Prostate gland (tissue), 2 donors: ENCODE measurements around the gene ERC2. TPM values are rescaled to one million over a fixed set of nuclear protein-coding genes. Genes with fewer than 3 reads are reported as not detected.

ENCODE experiments used
- DNase-seq: peaks from one replicate; pipeline ENCODE4 v3.0.0-alpha.2; 2019; ENCODE audit warnings: low spot score
- H3K27ac ChIP-seq, 2 donors: fragments of 200-600 bp; sonication (generic); 2 replicates each; pipeline ENCODE4 v1.5.1; 2017 to 2019
- H3K27me3 ChIP-seq: fragments of 200-600 bp; sonication (generic); replicated peaks from 2 replicates; pipeline ENCODE4 v1.5.1; 2019; ENCODE audit not compliant: insufficient read depth
- H3K36me3 ChIP-seq, 2 donors: fragments of 200-600 bp; sonication (generic); 1 replicate in 1 of 2; 2 replicates in 1 of 2; pipeline versions ENCODE4 v1.5.1 to v1.8.1; 2017 to 2019
- H3K4me1 ChIP-seq: fragments of 200-600 bp; sonication (generic); replicated peaks from 2 replicates; pipeline ENCODE4 v1.5.1; 2019
- H3K4me3 ChIP-seq, 2 donors: fragments of 200-600 bp; sonication (generic); 2 replicates each; pipeline ENCODE4 v1.5.1; 2017 to 2019
- H3K9me3 ChIP-seq: fragments of 200-600 bp; sonication (generic); 2 replicates; pipeline ENCODE4 v1.5.1; 2017
- POLR2A ChIP-seq: fragments of 450-650 bp; IDR thresholded peaks from one replicate; pipeline ENCODE4 v1.6.1; 2016; ENCODE audit warnings: antibody characterized with exemption, mild to moderate bottlenecking
- POLR2AphosphoS5 ChIP-seq: sonication (generic); formaldehyde crosslinking; IDR thresholded peaks from one replicate; pipeline ENCODE4 v1.6.1; 2017; ENCODE audit warnings: antibody characterized with exemption
- WGBS: methylation state at CpG from one replicate; pipeline ENCODE4 v1.1.5; 2018; 5-methylcytosine and 5-hydroxymethylcytosine counted together
- intact Hi-C: fragments of 100-400 bp; cut with DNase I; formaldehyde crosslinking; loops from one replicate; pipeline ENCODE4 v1.14.2; 2022
- total RNA-seq, 2 donors: library from RNA; depleted of rRNA; stranded (reverse); fragments of >200 nt; gene quantifications; one replicate each; pipeline ENCODE4 v1.1.0, GENCODE V29; 2016
- TF ChIP-seq, protein P1 (sequence below), 4 experiments: fragments of 200-600 bp in 2 of 4; fragments of 450-650 bp in 2 of 4; sonication (generic) in 2 of 4; IDR thresholded peaks; 1 replicate in 3 of 4; 2 replicates in 1 of 4; pipeline ENCODE4 v1.5.1; 2016 to 2019; ENCODE audit warnings: antibody characterized with exemption in 4 of 4, mild to moderate bottlenecking in 2 of 4, moderate library complexity in 2 of 4

The ERC2 gene
- total RNA-seq, 2 donors from 2014 or later: 1.0 to 2.7 TPM

DNA sequence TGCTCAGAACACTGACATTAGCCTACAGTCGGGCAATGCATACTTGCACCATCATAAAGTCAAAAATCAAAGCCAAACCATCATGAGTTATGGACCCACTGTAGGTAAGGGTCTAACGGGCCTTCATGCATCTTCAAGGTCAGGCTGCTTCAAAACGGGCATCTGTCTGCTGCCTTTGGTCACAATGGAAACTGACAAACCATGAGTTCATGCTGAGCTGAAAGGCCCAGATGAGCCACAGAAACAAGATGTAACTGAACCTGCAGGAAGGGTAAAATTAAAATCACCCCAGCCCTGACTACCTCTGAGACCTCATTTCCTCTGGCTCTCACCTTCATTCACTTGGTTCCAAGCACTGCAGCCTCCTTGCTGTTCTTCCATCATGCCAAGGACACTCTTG is 143.8 kb downstream of the ERC2 start:
- no peaks in the 10 kb centered on the region for H3K27me3 ChIP-seq
- H3K4me1 ChIP-seq: no peaks in the 10 kb centered on the region
- no peak overlapping the region for H3K4me3 ChIP-seq
- no peaks in the 10 kb centered on the region for H3K36me3 ChIP-seq
- no peak overlapping the region for H3K27ac ChIP-seq
- DNase-seq: no peak
- TF ChIP-seq, protein P1, sequence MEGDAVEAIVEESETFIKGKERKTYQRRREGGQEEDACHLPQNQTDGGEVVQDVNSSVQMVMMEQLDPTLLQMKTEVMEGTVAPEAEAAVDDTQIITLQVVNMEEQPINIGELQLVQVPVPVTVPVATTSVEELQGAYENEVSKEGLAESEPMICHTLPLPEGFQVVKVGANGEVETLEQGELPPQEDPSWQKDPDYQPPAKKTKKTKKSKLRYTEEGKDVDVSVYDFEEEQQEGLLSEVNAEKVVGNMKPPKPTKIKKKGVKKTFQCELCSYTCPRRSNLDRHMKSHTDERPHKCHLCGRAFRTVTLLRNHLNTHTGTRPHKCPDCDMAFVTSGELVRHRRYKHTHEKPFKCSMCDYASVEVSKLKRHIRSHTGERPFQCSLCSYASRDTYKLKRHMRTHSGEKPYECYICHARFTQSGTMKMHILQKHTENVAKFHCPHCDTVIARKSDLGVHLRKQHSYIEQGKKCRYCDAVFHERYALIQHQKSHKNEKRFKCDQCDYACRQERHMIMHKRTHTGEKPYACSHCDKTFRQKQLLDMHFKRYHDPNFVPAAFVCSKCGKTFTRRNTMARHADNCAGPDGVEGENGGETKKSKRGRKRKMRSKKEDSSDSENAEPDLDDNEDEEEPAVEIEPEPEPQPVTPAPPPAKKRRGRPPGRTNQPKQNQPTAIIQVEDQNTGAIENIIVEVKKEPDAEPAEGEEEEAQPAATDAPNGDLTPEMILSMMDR (IDR thresholded peaks at IDR 0.05): no peak
- TF ChIP-seq POLR2AphosphoS5 (no peak), POLR2A (no peak)
- 93% methylated on average over 3 of the region's 3 CpGs for WGBS
- H3K9me3 ChIP-seq: no peaks in the 10 kb centered on the region
- intact Hi-C loops: no loop called here

DNA sequence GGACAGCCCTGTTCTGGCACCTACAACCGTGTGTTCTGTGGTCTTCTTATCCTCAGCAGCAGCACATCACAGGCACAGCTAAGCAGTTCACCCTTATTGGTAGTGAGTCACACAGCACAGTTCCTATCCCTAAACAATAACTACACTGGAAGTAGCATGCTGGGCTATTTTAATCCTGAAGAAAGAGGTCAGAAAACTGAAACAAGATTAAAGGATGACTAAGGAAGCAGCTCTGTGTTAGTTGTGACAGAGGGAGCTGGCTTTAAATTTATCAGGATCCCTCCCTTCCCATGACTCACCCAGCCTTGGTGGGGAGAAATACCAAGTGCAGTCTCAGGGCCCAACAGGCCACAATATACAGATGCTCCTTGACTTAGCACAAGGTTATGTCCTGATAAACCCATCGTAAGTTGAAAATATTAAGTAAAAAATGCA is 144.3 kb downstream of the ERC2 start:
- H3K27ac ChIP-seq: no peak overlapping the region
- WGBS: 70% methylated on average over 2 of the region's 2 CpGs
- intact Hi-C loops: no loop called here

DNA sequence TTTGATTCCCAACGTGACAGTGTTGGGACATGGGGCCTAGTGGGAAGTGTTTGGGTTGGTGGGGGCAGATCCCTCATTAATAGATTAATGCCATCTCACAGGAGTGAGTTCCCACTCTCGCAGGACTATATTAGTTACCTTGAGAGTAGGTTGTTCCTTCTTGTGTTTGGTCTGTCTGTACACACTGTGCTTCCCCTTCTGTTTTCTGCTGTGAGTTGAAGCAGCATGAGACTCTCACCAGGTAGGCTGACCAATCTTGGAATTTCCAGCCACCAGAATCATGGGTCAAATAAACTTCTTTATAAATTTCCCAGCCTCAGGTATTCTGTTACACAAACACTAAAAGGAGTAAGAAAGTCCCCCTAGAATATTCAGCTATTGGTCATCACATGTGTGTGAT is 145.4 kb downstream of the ERC2 start:
- no peak for TF ChIP-seq POLR2AphosphoS5
- Histone ChIP-seq H3K27me3 (no peaks in the 10 kb centered on the region), H3K27ac (no peak overlapping the region), H3K4me3 (no peak overlapping the region), H3K36me3 (no peaks in the 10 kb centered on the region), H3K9me3 (no peaks in the 10 kb centered on the region), H3K4me1 (no peaks in the 10 kb centered on the region)
- WGBS: 75% methylated on average over 2 of the region's 2 CpGs
- intact Hi-C loops: no loop called here
- DNase-seq: no peak

More for the DNA sequence above, 144.3 kb downstream of the ERC2 start:
- Histone ChIP-seq H3K9me3 (no peaks in the 10 kb centered on the region), H3K36me3 (no peaks in the 10 kb centered on the region), H3K4me1 (no peaks in the 10 kb centered on the region), H3K4me3 (no peak overlapping the region), H3K27me3 (no peaks in the 10 kb centered on the region)
- TF ChIP-seq POLR2AphosphoS5 (no peak), POLR2A (no peak)
- TF ChIP-seq, protein P1 (IDR thresholded peaks at IDR 0.05): no peak
- DNase-seq: no peak

DNA sequence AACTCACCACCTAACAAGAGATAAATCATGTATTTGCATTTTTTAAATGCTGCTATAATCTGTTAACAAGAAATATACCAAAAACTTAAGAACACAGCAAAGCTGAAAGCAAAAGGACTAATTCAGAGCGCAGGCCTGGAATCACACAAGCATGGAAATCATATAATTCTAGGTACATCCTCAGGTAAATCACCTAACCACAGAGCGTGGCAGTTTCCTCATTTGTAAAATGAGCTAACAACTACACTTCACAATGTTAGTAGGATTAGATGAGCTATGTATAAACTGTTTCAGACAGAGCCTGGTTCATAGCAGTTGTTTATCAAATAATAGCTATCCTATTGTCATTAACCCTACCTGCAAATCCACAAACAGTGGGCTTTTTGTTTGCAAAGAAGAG is 146.4 kb downstream of the ERC2 start:
- H3K27me3 ChIP-seq: no peaks in the 10 kb centered on the region
- no peaks in the 10 kb centered on the region for H3K9me3 ChIP-seq
- H3K4me1 ChIP-seq: no peaks in the 10 kb centered on the region
- WGBS: 89% methylated on average over 2 of the region's 2 CpGs
- no peak overlapping the region for H3K27ac ChIP-seq
- TF ChIP-seq, protein P1 (IDR thresholded peaks at IDR 0.05): no peak
- TF ChIP-seq POLR2A (no peak), POLR2AphosphoS5 (no peak)
- H3K4me3 ChIP-seq: no peak overlapping the region
- no peaks in the 10 kb centered on the region for H3K36me3 ChIP-seq
- intact Hi-C loops: no loop called here
- no peak for DNase-seq

- TF ChIP-seq, protein P1 (IDR thresholded peaks at IDR 0.05): no peak
- TF ChIP-seq POLR2A: no peak
- TF ChIP-seq POLR2AphosphoS5: peak; percentile 49
- H3K36me3 ChIP-seq: no peaks in the 10 kb centered on the region
- no peaks in the 10 kb centered on the region for H3K27me3 ChIP-seq
- intact Hi-C loops: no loop called here
- H3K4me3 ChIP-seq: no peak overlapping the region
- no peaks in the 10 kb centered on the region for H3K9me3 ChIP-seq
- no peaks in the 10 kb centered on the region for H3K4me1 ChIP-seq
- DNase-seq: no peak
- H3K27ac ChIP-seq: no peak overlapping the region
- WGBS: 11% methylated on average over 1 of the region's 1 CpG
Observed at GRCh38 chr3:56321383-56321782, 146.9 kb downstream of the ERC2 start.
